GM18868 (cell line): ENCODE data around the gene ZNF185.

Source experiments
- ATAC-seq: cut with Tn5 transposase; IDR thresholded peaks from one replicate; pipeline ENCODE4 v1.9.1; 2021; ENCODE audit warnings: mild to moderate bottlenecking, moderate library complexity; ENCODE audit not compliant: unreplicated experiment

The ZNF185 gene

DNA sequence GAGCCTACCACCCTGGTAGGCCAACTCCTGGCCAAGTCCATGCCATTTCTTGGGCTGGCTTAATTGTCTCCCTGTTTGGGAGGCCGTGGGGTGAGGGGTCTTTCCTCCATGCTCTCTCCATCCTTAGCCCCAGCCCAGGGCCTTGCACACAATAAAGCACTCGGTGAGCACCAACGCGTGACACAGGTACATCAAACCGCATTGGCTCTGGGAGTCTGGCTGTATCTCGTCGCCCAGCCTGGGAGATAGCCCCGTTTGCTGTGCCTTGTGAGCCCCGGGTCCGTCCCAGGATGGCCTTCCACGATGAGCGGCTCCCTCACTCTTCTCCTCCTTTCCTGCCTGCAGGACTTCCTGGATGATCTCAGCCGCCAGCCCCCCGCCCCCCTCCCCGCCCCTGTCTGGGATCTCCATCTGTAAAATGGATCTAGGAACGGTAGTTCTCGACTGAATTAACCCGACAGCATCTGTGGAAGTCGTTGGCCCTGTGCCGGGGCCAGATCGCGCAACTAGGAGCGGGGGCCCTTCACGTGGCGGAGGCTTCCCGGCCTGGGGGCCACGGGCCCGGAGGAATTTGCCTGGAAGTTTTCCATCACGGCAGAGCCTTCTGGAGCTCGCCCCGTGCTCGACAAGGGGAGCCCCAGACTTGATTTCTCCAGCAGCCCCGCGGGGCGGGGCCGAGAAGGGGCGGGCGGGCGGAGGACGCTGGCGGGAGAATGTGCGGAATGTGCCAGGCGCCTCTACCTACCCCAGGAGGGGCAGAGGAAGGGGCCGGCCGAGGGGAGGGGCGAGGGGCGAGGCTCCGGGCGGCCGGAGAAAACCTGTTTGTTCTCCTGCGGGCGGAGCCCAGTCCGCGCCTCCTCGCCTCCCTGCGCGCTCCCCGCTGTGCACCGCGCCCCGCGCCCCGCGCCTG is at the start of gene ZNF185:
Gene ZNF185, plus strand, starts transcription at position 846 of the 910 bp plus-strand sequence. CDS start 16,423 bp downstream, outside the sequence.
- ATAC-seq, result no peak

DNA sequence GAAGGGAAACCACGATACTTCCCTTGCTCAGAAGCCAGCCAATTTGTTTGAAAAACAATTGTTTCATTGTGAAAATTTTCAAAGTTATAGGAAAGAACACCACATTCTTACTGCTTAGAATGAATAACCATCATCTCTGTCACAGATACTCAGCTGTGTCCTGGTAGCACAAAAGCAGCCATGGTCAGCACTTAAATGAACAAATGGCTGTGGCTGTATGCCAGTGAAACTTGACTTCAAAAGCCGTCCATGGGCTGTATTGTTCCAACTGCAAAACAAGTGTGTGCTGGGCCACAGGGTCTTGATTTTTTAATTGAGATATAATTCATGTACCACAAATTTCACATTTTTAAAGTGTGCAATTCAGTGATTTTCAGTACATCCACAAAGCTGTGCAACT is 47.4 kb upstream of the ZNF185 start:
- ATAC-seq, result no peak

DNA sequence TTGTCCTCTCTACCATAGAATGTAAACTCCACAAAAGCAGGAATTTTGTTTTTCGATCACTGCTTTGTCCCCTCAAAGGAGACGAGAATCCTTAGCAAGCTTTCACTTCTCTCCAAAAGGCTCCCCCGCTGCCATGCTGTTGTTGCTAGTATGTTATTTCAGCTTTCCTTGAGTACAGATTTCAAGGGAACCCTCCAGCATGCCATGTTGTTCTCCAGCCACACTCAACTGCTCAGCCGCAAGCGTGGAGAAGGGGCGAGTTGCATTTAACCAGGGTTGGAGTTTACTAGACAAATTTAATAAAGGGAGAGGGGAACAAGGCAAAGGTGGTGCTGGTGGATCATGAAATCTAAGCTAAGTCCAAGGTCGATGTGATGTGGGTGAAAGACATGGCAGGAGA is 43.9 kb upstream of the ZNF185 start:
- no peak for ATAC-seq

DNA sequence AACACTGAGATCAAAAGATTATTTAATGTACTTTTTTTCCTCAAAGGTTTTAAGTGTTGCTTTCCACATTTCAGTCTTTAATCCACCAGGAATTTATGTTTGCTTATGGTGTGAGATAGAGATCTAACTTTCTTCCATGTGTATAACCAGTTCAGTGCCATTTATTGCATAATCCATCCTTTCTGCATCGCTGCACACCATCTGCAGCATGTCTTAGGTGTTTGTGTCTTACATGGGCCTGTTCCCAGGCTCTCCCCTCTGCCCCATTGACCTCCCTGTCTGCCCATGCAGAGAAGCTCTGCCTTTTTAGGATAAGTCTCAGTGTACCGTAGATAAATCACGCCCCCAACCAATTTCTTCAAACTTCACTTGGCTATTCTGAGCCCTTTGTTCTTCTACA is 36.8 kb upstream of the ZNF185 start:
- no peak for ATAC-seq

DNA sequence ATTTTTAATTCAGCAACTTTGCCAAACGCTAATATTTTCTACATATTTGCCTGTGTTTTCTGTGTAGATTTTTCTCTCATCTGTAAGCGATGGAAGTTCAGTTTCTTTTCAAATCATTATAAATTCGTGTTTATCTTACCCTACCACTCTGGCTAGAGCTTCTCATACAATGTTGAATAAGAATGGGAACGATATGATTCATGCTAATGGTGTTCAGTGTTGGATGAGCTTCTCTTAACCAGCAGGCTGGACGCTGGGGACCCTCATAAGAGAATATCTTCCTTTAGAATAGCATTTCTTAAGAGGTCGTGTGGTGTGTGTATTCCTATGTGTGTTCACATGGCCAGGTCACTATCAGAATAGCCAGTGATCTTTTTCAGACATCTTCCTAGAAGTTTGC is 36.0 kb upstream of the ZNF185 start:
- no peak for ATAC-seq

DNA sequence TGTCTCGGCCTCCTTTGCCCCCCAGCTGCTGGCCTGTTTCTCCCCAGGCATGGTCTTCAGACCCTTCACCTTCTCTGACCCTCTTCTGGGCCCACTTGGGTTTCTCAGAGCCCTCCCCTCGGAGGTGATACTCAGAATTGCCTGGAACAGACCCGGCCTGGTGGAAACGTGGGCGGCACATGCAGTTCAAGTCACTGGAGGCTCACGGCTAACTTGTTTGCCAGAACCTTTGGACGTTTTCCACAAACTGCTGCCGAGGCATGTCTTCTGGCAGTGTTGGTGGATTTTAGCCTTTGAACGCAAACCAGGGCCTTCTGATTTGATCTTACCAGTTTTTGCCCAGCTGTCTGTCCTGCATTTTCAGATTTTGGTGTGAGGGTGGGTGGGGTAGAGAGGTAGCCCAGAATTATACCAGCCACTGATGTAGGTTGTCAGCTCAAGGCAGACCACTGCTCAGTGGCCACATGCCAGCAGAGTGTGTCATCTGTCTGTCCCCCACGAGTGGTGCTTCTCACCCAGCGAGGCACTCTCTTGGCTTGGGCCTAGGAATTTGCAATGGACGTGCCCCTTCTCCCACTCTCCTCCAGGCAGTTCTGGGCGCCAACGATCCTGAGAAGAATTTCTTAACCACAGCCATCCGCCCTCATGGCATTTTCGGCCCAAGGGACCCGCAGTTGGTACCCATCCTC is 32.5 kb upstream of the ZNF185 start:
- no peak for ATAC-seq

DNA sequence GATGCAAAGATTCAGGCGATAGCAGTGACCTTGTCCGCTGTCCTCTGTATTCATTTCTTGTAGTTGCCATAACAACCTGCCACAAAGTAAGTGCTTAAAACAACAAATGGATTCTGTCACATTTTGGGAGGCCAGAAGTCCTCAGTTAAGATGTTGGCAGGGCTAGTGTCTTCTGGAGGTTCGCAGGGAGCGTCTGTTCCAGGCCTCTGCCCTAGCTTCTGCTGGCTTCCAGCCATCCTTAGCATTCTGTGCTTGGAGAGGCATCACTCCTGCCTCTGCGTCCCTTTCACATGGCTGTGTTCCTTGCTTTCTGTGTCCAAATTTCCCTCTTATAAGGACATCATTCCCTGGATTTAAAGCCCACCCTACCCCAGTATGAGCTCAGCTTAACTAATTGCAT is 31.5 kb upstream of the ZNF185 start:
- ATAC-seq, result no peak

DNA sequence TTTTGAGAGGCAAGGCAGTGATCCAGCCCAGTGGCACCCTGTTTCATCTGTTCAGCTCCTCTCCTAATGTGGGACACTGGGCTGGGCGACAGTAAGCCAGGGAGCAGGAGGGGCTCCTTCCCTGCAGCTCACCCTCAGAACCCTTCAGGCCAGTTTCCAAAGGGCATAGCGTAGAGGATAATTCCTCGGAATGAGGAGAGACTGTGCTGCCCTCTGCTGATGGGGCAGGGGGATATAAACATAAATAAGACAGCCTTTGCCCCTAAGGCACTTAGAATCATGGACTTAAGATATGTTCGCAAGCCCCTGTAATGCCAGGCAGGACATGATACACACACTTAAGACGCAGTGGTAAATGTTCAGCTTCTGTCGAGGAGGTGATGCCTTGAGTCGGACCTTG is 27.9 kb upstream of the ZNF185 start:
- ATAC-seq, result no peak

DNA sequence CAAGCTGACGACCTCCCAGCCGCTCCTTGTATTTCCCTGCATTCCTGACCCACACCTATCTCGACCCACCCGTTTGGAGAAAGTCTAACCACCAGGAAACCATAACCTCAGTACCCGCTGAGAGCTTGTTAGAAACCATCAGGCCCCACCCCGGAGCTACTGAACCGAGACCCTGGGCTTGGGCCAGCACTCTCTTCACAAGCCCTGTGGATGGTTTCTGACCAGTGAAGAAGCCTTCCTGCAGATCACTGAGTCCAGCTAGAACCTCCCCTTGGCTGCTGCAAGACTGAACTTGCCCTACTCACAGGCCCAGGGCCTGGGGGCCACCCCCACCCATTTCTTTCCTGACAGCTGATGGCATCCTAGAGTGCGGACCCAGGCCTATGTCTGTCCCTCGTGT is 26.6 kb upstream of the ZNF185 start:
- ATAC-seq, result no peak

DNA sequence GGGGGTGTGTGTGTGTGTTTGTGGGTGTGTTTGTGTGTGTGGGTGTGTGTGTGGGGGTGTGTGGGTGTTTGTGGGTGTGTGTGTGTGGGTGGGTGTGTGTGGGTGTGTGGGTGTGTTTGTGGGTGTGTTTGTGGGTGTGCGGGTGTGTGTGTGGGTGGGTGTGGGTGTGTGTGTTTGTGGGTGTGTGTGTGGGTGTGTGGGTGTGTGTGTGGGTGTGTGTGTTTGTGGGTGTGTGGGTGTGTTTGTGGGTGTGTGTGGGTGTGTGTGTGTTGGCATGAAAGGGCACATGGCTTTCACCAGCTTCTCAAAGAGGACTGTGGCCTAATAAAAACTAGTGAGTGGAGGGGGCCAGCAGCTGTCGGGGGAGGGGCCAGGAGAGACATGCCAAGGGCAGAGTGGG is 25.3 kb upstream of the ZNF185 start:
- ATAC-seq, result no peak

DNA sequence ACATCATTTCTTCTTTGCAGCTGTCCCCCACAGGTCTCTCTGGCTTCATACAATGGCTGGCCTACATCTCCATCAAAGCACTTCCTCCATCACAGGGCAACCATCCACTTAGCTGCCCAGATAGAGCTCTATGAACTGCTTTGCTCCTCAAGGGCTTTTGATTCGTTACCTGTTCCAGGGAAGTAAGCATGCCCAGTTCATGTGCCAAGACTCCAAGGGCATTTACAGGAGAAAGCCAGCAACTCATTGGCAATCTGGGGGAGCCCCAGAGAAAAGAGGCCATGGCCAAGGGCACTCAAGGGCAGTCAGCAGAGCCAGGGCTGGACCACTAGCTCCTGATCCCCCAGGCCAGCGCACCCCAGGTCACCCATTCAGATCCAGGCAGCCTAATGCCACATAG is 24.5 kb upstream of the ZNF185 start:
- no peak for ATAC-seq

DNA sequence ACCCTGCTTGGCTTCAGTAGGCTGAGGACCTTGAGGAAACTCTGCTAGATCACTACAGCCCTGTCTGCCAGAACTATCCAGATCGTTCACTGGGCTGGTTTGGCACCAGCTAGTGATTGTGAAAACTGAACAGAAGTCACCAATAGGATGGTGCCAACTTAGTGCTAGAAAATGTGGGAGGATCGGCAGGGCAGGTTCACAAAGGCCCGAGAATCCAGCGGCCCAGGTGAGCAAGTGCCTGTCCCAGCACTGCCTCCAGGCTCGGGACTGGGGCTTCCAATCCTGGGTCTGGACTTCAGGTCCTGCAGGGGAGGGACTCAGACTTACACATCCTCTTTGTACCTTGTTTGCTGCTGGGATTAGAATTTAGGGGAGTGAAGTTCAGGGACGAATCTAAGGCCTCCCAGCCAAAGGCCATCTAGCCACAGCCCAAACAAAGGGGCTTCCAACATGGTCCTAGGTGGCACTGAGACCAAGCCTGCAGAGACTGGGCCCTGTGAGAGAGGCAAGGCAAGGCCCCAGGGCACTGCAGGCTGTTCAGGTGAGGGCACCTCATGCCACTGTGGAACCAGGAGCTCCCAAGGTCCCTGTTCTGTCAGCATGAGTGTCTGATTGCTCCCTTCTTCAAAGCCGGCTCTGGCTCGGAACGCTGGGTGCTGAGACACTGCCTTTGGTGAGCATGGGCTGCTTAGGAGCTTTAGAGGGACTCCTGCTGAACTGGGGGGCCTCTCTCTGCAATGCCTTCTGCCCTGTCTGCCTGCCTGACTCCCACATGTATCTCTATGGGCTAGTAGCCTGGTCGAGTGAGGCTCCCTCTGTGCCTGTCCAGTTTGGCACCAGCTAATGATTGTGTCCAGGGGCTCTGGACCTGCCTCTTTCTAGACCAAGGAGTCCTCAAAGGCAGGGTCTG is 20.7 kb upstream of the ZNF185 start:
- ATAC-seq, result no peak

DNA sequence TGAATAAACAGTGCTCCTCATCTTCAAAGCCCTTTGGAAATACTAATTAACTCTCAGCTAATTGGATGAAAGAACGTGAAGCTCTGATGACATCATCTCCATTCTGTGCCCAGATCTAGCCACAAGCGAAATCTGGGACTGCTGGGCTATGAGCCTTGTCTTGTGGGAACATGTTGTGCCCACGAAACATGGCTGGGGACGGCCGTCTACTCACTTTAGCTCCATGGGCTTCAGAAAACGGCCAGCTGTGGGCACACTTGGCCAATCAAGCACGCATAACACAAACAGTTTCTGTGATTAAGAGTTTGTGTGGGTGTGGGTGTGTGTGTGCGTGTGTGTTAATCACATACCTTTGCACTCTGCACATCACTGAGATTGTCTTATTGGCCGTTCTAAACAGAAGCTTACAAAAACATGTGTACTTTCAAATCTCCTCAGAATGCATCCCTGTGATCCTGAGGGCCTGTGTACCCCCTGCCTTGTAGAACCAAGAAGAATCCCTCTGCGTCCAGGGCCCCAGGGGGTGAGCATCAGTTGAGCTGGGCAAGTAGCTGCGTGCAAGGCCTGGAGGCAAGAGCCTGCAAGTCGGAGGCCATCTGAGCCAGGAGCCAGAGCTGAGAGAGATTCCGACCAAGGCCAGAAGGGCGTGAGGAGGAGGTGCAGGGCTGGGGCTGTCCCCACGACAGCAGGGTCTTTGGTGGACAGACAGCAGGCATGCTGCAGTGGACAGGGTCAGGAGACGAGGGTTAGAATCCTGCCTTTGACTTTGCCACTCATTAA is 18.7 kb upstream of the ZNF185 start:
- ATAC-seq, result no peak

DNA sequence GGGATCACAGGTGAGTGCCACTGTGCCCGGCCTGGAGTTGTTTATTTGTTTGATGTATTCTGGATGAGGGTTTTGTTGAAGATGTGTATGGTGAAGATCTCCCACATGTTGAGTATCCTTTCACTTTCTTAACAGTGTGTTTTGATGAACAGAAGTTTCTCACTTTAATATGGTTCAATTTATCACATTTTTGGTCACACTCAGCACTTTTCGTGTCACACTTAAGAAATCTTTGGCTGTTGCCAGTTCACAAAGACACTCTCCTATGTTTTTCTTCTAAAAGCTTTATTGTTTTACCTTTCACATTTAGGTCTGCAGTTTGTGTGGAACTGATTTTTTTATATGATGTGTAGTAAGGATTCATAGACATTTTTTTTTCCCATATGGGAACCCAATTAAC is 16.6 kb upstream of the ZNF185 start:
- no peak for ATAC-seq

DNA sequence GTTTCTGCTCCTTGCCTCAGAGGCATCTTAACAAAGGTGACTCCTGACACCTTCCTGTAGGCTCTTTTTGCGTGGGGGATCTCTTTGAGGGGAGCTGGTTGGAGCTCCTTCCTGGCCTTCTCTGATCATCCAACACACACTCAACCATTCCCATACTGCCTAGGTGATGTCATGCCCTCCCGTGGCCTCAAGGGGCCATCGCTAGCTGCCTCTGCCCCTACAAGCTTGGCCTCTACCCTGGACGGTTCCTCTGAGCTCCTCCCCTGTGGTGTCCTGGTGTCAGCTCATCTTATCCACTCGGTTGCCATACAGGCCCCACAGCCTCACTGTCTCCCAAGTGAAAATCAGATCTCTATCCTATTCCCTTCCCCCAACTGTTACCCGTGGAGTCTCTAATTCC is 13.7 kb upstream of the ZNF185 start:
- ATAC-seq, result no peak

DNA sequence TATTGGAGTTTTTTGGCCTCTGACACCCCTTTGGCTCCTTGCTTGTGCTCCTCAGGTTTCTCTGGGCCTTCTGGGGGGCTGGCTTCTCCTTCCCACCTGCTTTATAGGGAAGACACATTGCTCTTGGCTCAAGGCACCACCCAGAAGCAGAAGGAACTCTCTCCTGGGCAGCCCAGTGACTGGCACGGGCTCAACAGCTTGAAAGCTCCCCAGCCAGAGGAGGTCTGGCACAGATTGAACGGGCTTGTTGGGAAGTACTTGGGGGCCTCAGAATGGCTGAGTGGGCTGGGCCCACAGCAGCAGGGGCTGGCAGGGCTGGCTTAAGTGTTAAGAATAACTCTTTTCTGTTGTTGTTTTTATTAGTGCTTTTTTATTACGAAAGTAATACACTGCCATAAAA is 11.2 kb upstream of the ZNF185 start:
- ATAC-seq, result no peak

DNA sequence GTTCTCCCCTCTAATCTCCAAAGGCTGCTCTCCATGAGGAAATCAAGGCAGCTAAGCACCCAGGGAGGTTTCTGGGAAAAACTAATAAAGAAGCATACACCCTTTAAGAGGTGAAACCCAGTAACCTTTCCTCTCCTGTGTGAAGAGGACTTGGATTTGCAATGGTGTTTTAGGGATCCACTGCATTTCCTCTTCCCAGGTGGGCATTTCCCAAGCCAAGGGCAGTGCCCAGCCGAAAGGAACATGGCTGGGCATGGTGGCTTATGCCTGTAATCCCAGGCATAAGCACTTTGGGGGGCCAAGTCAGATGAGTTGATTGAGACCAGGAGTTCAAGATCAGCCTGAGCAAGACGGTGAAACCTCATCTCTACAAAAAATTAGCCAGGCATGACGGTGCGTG is 5.4 kb upstream of the ZNF185 start:
- ATAC-seq, result peak; percentile 58

DNA sequence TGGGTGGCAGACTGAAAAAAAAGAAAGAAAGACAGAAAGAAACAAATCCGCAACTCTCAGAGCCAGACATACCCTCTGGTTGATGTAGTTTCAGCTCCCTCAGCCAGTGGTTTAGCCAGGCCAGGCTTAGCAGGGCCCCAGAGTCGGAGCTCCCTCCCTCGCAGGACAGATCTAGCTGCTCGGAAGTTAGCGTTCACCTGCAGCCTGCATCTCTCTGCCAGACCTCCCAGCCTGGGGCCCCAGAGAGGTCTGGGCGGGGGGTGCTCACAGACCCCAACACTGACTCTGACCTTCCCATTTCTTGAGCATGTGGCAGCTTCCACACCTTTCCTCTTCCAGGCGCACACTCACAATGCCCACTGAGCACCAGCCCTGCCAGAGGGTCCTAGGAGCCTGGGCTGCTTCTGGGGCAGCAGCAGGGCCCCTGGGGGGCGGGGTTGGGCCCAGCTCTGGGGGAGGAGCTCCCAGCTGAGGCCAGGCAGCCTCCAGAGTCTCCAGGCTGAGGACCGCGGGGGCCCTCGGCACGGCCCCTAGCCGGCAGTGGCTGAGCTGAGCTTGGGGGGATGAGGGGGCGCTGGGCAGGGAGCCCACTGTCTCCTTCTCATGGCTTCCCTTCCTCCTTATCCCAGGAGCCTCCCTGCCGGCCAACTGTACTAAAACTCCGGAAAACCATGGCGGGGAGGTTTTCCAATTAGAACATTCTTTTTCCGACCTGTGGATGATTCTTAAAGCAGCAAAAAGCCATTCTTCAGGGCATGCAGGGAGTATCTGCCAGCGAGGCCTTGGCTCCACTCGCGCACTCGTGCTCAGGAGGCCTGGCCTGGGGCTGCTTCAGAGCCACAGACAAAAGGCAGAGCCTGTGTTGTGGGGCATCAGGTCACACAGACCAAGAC is 4.6 kb upstream of the ZNF185 start:
- peak; percentile 13 for ATAC-seq

DNA sequence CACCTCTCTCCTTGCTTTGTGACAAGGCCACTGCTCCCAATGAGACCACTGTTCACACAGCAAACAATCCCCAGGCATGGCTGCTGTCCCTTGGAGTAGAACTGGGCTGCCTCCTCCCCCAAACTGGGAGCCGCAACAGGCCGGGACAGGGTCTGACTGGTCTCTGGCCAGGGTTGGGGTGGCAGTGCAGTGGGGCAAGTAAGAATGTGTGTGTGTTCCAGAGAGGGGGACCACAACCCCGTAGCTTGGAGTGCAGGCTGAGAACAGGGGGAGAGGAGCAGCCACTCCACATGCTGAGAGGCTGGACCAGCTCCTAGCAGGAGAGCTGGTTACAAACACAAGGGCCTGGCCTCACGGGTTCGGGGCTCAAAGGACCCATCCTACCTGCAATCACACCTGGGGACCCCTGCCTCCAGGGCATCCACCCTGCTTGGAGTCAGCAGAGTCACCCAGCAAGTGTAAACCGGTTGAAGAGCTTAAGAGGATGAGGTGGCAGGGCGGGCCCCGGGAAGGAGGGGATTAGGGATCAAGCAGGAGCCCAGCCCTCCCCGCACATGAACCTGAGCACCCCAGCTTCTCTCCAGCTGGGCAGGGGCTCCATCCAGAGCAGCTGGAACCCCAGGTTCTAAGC is 3.8 kb upstream of the ZNF185 start:
- ATAC-seq, result no peak
